Measurements from ENCODE around the gene SPIN2B.
"Not testable (repeated sequence)": the region's sequence is repeated elsewhere in the genome, so short reads cannot be mapped to it uniquely, and the experiment has no call there.

SPIN2B gene

GRCh38 chrX:57121162-57121755 is at the start of gene SPIN2B:
TSS of gene SPIN2B (minus strand) at chrX:57121548.
- peak; percentile 78 to 85 for DNase-seq

- DNase-seq = peak in 1 of 2 experiments; percentile 3
Measured at GRCh38 chrX:57156397-57157049, 35.2 kb upstream of the SPIN2B start.

- DNase-seq = no peak
Measured at GRCh38 chrX:57155171-57155570, 33.8 kb upstream of the SPIN2B start.

DNA sequence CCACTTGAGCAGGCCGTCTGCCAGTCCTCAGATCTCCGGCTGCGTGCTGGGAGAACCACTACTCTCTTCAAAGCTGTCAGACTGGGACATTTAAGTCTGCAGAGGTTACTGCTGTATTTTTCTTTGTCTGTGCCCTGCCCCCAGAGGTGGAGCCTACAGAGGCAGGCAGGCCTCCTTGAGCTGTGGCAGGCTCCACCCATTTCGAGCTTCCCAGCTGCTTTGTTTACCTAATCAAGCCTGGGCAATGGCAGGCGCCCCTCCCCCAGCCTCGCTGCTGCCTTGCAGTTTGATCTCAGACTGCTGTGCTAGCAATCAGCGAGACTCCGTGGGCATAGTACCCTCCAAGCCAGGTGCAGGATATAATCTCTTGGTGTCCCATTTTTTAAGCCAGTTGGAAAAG is 30.9 kb upstream of the SPIN2B start:
- not testable (repeated sequence) for DNase-seq

GRCh38 chrX:57138674-57139073 is 17.3 kb upstream of the SPIN2B start:
- DNase-seq = no peak

GRCh38 chrX:57137501-57137900 is 16.2 kb upstream of the SPIN2B start:
- no peak for DNase-seq

DNA sequence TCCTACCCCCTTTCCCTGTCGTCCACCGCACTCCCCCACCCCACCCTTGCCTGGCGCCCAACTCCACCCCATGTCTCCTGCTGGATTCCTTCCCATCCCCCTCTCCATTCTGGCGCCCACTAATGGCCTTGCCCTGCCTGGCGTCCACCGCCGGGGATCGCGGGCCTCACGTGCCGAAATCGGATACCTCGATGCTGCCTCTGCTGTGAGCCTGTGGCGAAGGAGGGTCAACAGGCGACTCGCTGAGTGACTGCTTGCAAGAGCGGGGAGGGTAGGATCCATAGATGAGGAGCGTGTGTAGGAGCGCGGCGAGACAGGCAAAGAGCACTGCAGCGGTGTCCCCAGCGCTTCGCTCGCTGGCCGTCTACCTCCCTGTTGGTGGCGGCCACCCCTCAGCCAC is 15.7 kb upstream of the SPIN2B start, which contains the start of gene SPIN2A:
Gene SPIN2A, minus strand, starts transcription at position 325 of the 400 bp plus-strand sequence. CDS start 800 bp downstream, outside the sequence.
- not testable (repeated sequence) for DNase-seq

DNA sequence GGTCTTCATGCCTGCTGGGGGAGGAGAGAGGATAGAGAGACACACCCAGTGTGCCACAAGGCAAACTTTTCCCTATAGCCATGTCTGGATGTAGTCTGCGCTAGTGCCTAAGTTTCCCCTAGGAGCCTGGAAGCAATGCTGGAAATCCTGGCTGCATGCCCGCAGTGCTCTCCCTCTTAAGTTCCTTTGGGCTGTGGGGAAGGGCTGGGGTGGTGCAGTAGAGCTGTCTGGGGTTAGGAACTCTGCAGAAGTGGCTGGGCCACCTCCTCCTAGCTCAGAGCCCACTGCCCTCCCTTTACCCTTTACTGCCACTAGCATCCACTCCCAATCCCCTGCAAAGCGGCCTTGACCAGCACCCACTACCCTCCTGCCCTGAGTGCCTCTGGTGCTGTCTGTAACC is 15.2 kb upstream of the SPIN2B start:
- not testable (repeated sequence) for DNase-seq

- DNase-seq = no peak
Measured at GRCh38 chrX:57135287-57135686, 13.9 kb upstream of the SPIN2B start.

DNA sequence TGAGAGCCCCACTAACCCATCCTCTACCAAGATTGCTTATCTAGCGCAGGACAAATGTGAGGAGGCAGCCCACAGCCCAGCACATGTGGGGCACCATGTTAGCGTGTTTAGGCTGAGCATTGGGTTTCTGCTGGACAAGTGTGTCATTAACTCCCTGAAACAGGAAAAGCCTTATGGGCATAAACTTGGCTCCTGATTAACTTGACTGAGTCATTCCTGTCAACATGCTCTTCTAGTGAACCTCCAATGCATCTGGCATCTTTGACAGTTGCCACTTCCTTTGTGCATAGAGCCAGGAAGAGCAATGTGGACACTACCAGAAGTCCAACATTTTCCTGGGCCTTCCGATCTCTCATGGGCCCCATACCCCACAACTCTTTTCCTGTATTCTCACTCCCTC is 13.4 kb upstream of the SPIN2B start:
- no peak for DNase-seq

DNA sequence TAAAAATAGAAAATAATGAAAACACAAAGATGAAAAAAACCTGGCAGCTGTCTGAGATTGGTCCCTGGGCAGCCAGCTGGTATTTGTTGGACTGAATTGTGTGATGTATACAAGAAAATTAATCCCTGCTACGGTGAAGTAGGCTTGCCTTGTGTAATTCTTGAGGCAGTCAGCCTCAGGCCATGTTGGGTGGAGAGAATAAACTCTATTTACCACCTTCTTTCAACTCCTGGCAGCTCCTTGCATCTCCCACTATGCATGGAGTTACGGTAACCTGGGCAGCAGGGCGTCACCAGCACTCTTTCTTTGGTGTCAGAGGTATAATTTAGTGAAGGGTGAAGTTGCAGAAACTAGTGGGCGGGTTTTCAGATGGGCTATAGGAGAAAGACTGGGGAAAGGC is 12.4 kb upstream of the SPIN2B start:
- no peak for DNase-seq

GRCh38 chrX:57133284-57133683 is 11.9 kb upstream of the SPIN2B start:
- DNase-seq = not testable (repeated sequence)

- DNase-seq = no peak
Measured at GRCh38 chrX:57132046-57132445, 10.7 kb upstream of the SPIN2B start.

DNA sequence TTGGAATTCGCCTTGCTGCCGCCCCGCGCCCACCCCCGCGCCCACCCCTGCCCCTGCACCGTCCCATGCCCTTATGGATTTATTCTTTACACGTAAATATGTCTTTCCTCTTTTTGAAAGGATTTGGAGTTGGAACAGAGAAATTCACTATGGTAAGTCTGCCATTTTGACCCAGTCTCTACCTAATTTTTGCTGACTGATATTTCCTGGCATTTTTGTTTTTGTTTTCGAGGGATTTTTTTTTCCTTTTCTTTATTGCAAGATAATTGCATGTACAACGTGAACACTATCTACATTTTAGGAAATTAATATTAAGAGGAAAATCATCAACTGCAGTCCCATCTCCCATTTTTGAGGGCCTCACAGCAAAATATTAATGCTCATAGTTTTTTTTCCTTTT is 468 bp upstream of the SPIN2B start:
- no peak for DNase-seq

DNA sequence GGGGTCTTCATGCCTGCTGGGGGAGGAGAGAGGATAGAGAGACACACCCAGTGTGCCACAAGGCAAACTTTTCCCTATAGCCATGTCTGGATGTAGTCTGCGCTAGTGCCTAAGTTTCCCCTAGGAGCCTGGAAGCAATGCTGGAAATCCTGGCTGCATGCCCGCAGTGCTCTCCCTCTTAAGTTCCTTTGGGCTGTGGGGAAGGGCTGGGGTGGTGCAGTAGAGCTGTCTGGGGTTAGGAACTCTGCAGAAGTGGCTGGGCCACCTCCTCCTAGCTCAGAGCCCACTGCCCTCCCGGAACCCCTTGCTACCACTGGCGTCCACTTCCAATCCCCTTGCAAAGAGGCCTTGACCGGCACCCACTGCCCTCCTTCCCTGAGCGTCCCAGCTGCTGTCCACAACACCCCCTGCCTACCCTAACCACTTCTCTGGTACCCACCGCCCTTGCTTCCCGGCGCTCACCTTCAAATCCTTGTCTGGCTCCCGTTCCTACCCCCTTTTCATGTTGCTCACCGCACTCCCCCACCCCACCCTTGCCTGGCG is 658 bp downstream of the SPIN2B start:
- DNase-seq = peak in 1 of 2 experiments; percentile 2

GRCh38 chrX:57119416-57119815 is 1.9 kb downstream of the SPIN2B start:
- no peak for DNase-seq

GRCh38 chrX:57117566-57117965 is 3.8 kb downstream of the SPIN2B start:
- DNase-seq = not testable (repeated sequence)

DNA sequence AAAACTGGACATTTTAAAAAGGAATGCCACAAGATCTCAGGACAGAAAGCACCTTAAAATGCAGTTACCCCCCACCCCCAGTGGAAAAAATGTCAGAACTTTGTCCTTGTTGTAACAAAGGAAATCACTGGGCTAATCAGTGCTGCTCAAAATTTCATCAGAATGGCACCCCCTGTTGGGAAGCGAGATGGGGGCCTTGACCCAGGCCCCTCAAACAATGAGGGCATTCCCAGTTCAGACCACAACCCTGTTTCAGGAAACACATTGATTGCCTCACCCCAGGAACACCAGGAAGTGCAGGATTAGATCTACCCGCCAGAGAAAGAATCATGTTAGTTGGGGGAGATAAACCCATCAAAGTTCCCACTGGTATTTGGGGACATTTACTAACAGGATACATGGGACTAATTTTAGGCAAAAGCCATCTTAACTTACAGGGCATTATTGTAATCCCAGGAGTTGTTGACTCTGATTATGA is 16.4 kb downstream of the SPIN2B start:
- no peak for DNase-seq

DNA sequence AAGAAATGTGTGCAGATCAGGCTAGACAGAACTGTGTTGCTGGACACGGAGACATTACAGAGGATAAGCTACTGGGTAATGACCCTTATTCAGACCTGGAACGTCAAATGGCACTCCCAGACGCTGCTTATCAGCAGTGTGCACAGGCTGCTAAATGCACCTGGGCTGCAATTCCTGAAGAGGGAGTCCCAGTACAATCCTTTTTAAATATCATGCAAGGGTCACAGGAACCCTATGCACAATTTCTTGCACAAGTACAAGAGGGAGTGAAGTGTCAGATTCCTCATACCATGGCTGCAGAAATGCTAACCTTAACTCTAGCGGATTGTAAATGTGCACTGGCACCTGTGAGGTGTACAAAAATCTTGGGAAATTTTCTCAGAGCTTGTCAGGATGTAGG is 16.9 kb downstream of the SPIN2B start:
- no peak for DNase-seq

GRCh38 chrX:57103489-57103888 is 17.9 kb downstream of the SPIN2B start:
- DNase-seq = no peak

DNA sequence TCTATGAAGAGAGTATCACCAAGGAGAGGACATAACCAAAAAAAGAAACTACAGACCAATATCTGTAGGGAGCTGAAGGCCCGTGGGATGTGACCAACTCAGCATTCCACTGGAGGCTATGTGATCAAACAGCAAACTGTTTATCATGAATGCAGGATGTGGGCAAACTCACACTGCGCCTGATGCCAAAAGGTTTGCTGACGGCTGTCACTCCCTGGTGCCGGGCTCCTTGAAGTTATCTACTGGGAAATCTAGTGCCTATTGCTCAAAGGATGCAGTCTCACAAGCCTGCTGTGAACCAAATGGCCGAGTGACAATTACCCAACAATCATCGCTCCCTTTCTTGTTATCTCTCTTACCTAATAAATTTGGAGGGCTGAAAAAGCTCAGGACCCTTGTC is 18.4 kb downstream of the SPIN2B start:
- not testable (repeated sequence) for DNase-seq

- no peak for DNase-seq
Measured at GRCh38 chrX:57083143-57083542, 38.2 kb downstream of the SPIN2B start.

- DNase-seq = no peak
Measured at GRCh38 chrX:57074458-57074857, 46.9 kb downstream of the SPIN2B start.

All from activated CD4-positive, alpha-beta T cell treated with anti-CD3 and anti-CD28 coated beads, Interleukin-2, amount 50 U/mL, for 48 hours (primary cell).